GM12878 (cell line): ENCODE measurements around the gene CDC42SE2.

Experiments
- BMI1 ChIP-seq: fragments of 450-650 bp; IDR thresholded peaks from 2 replicates; pipeline ENCODE4 v1.6.1; 2016; ENCODE audit warnings: mild to moderate bottlenecking, moderate library complexity, borderline replicate concordance
- CTCF ChIP-seq, 3 experiments: IDR thresholded peaks in 2 of 3; conservative IDR thresholded peaks in 1 of 3; 2 replicates each; pipeline ENCODE4 v1.5.1; 2011; ENCODE audit warnings: low read depth in 3 of 3, low read length in 3 of 3, mild to moderate bottlenecking in 3 of 3, control low read depth in 2 of 3, moderate library complexity in 2 of 3, inconsistent platforms in 1 of 3, mixed read lengths in 1 of 3; ENCODE audit not compliant: control insufficient read depth in 2 of 3, insufficient read depth in 1 of 3; ENCODE audit errors: extremely low read depth in 1 of 3
- EZH2 ChIP-seq: IDR thresholded peaks from 2 replicates; pipeline ENCODE4 v1.6.1; 2012; ENCODE audit warnings: low read depth, mild to moderate bottlenecking, control low read depth, inconsistent platforms, low read length, borderline replicate concordance; ENCODE audit not compliant: control insufficient read depth
- POLR2A ChIP-seq: IDR thresholded peaks from 2 replicates; pipeline ENCODE4 v1.6.1; 2011; ENCODE audit warnings: low read depth, mild to moderate bottlenecking, low read length
- RAD21 ChIP-seq: IDR thresholded peaks from 2 replicates; pipeline ENCODE4 v1.6.1; 2011; ENCODE audit warnings: mild to moderate bottlenecking, low read depth, low read length, moderate library complexity; ENCODE audit not compliant: insufficient read depth
- RFX5 ChIP-seq: IDR thresholded peaks from 2 replicates; pipeline ENCODE4 v1.6.1; 2011; ENCODE audit warnings: low read depth, low read length, improper control_type of control experiment
- YY1 ChIP-seq: IDR thresholded peaks from 2 replicates; pipeline ENCODE4 v1.6.1; 2011; ENCODE audit warnings: low read depth, mild to moderate bottlenecking, low read length
- ZBTB33 ChIP-seq: fragments of 450-650 bp; IDR thresholded peaks from 2 replicates; pipeline ENCODE4 v1.6.1; 2017; ENCODE audit warnings: mild to moderate bottlenecking
- TF ChIP-seq, protein P1 (sequence below): IDR thresholded peaks from 2 replicates; pipeline ENCODE4 v1.6.1; 2012; ENCODE audit warnings: mild to moderate bottlenecking, low read depth, low read length

DNA sequence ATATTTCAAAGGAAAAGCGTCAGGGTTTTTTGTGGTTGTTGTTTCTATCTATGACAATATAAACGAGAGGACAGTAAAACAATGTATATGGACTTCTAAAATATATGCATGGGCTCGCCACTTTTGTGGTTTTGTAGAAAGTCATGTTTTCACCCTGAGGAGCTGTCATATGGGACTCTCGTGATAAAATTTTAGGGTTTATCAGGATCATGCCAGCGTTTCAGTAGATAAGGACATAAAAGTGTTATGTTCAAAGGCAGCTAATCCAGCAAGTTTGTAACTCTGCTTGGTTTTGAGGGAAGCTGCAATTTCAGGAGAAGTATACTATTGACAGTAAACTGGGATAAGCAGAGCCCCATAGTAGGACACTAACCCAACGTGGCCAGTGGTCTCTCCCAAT lies 120.3 kb downstream of the CDC42SE2 start:
- TF ChIP-seq RAD21 (no peak), CTCF (IDR thresholded peaks at IDR 0.05 in 2 of 3, conservative IDR thresholded peaks at IDR 0.05 in 1 of 3; ENCODE audit: control insufficient read depth in 2 of 3, extremely low read depth in 1 of 3, insufficient read depth in 1 of 3, low read depth in 3 of 3, low read length in 3 of 3) (no peak), POLR2A (no peak), YY1 (no peak), RFX5 (no peak), EZH2 (no peak), ZBTB33 (no peak), BMI1 (no peak)
- TF ChIP-seq, protein P1, sequence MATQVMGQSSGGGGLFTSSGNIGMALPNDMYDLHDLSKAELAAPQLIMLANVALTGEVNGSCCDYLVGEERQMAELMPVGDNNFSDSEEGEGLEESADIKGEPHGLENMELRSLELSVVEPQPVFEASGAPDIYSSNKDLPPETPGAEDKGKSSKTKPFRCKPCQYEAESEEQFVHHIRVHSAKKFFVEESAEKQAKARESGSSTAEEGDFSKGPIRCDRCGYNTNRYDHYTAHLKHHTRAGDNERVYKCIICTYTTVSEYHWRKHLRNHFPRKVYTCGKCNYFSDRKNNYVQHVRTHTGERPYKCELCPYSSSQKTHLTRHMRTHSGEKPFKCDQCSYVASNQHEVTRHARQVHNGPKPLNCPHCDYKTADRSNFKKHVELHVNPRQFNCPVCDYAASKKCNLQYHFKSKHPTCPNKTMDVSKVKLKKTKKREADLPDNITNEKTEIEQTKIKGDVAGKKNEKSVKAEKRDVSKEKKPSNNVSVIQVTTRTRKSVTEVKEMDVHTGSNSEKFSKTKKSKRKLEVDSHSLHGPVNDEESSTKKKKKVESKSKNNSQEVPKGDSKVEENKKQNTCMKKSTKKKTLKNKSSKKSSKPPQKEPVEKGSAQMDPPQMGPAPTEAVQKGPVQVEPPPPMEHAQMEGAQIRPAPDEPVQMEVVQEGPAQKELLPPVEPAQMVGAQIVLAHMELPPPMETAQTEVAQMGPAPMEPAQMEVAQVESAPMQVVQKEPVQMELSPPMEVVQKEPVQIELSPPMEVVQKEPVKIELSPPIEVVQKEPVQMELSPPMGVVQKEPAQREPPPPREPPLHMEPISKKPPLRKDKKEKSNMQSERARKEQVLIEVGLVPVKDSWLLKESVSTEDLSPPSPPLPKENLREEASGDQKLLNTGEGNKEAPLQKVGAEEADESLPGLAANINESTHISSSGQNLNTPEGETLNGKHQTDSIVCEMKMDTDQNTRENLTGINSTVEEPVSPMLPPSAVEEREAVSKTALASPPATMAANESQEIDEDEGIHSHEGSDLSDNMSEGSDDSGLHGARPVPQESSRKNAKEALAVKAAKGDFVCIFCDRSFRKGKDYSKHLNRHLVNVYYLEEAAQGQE = no peak
